Smooth muscle cell (in vitro differentiated cells): ENCODE measurements around the gene AACS. TPM values are rescaled to one million over a fixed set of nuclear protein-coding genes. Genes with fewer than 3 reads are reported as not detected.

Experiments
- DNase-seq: peaks from one replicate; lab custom pipeline; 2025; ENCODE audit not compliant: unreplicated experiment; lab: John Stamatoyannopoulos, UW
- H2AFZ ChIP-seq: fragments of 200-600 bp; sonication (generic); 2 replicates; pipeline ENCODE4 v1.6.0; 2016; ENCODE audit warnings: antibody characterized with exemption, low read depth, mild to moderate bottlenecking
- H3F3A ChIP-seq: fragments of 200-600 bp; sonication (generic); 2 replicates; pipeline ENCODE4 v1.6.0; 2017; ENCODE audit warnings: antibody characterized with exemption, low read depth
- H3K27ac ChIP-seq: fragments of 200-600 bp; sonication (generic); 2 replicates; pipeline ENCODE4 v1.5.1; 2016; ENCODE audit warnings: low read depth, mild to moderate bottlenecking
- H3K27me3 ChIP-seq: fragments of 200-600 bp; sonication (generic); 2 replicates; pipeline ENCODE4 v1.6.1; 2016; ENCODE audit warnings: low read depth, mild to moderate bottlenecking
- H3K36me3 ChIP-seq: fragments of 200-600 bp; sonication (generic); 2 replicates; pipeline ENCODE4 v1.5.1; 2016; ENCODE audit warnings: low read depth
- H3K4me1 ChIP-seq: fragments of 200-600 bp; sonication (generic); 2 replicates; pipeline ENCODE4 v1.5.1; 2016; ENCODE audit warnings: low read depth
- H3K4me2 ChIP-seq: fragments of 200-600 bp; sonication (generic); 2 replicates; pipeline ENCODE4 v1.6.0; 2016; ENCODE audit warnings: mild to moderate bottlenecking
- H3K4me3 ChIP-seq: fragments of 200-600 bp; sonication (generic); 2 replicates; pipeline ENCODE4 v1.5.1; 2016; ENCODE audit warnings: mild to moderate bottlenecking
- H3K79me2 ChIP-seq: fragments of 200-600 bp; sonication (generic); 2 replicates; pipeline ENCODE4 v1.6.0; 2016; ENCODE audit warnings: low read depth, mild to moderate bottlenecking
- H3K9ac ChIP-seq: fragments of 200-600 bp; sonication (generic); 2 replicates; pipeline ENCODE4 v1.6.0; 2016; ENCODE audit warnings: low read depth
- H3K9me3 ChIP-seq: fragments of 200-600 bp; sonication (generic); replicated peaks from 2 replicates; pipeline ENCODE4 v1.5.1; 2016; ENCODE audit warnings: low read depth
- H4K20me1 ChIP-seq: fragments of 200-600 bp; sonication (generic); 2 replicates; pipeline ENCODE4 v1.6.0; 2016; ENCODE audit warnings: low read depth
- CTCF ChIP-seq: fragments of 200-600 bp; sonication (generic); IDR thresholded peaks from 2 replicates; pipeline ENCODE4 v1.5.1; 2017; ENCODE audit warnings: borderline replicate concordance, mild to moderate bottlenecking, antibody characterized with exemption; ENCODE audit not compliant: insufficient read depth, poor library complexity, severe bottlenecking
- WGBS: methylation state at CpG from one replicate; pipeline ENCODE4 v1.1.7; 2016; ENCODE audit warnings: low lambda C conversion rate; 5-methylcytosine and 5-hydroxymethylcytosine counted together
- polyA plus RNA-seq: library from polyadenylated mRNA; unstranded; fragments of >200 nt; fragmentation: Nextera tagmentation; extraction: Ambion mirVana; gene quantifications from 2 replicates; pipeline ENCODE4 v1.2.1, GENCODE V29; 2016
- total RNA-seq: library from RNA; depleted of rRNA; stranded (reverse); fragments of >200 nt; gene quantifications from 2 replicates; pipeline ENCODE4 v1.2.3, GENCODE V29; 2014

AACS gene
- total and polyA plus RNA-seq, 2 experiments from 2014 or later: 8.0 to 15.6 TPM

- no peak overlapping the region for H3K27ac ChIP-seq
- 88% methylated on average over 4 of the region's 4 CpGs for WGBS
- no peaks in the 10 kb centered on the region for H3K27me3 ChIP-seq
- TF ChIP-seq CTCF: no peak
- no peak overlapping the region for H2AFZ ChIP-seq
- no peaks in the 10 kb centered on the region for H3F3A ChIP-seq
- H3K9me3 ChIP-seq: no peaks in the 10 kb centered on the region
- H3K4me1 ChIP-seq: no peaks in the 10 kb centered on the region
- no peaks in the 10 kb centered on the region for H3K79me2 ChIP-seq
- no peak overlapping the region for H3K4me3 ChIP-seq
- H3K9ac ChIP-seq: no peak overlapping the region
- no peak for DNase-seq
- no peak overlapping the region for H3K4me2 ChIP-seq
- H4K20me1 ChIP-seq: no peaks in the 10 kb centered on the region
- H3K36me3 ChIP-seq: no peaks in the 10 kb centered on the region
Observed at GRCh38 chr12:125166041-125166440, 100.8 kb downstream of the AACS start.

GRCh38 chr12:125167658-125168057 is 102.4 kb downstream of the AACS start:
- no peak for DNase-seq
- no peak overlapping the region for H3K27ac ChIP-seq
- H3K9ac ChIP-seq: no peak overlapping the region
- no peaks in the 10 kb centered on the region for H3K4me1 ChIP-seq
- no peaks in the 10 kb centered on the region for H3K79me2 ChIP-seq
- H2AFZ ChIP-seq: no peak overlapping the region
- 97% methylated on average over 3 of the region's 3 CpGs for WGBS
- H4K20me1 ChIP-seq: no peaks in the 10 kb centered on the region
- no peaks in the 10 kb centered on the region for H3K36me3 ChIP-seq
- no peaks in the 10 kb centered on the region for H3K9me3 ChIP-seq
- no peak for TF ChIP-seq CTCF
- no peaks in the 10 kb centered on the region for H3F3A ChIP-seq
- H3K4me3 ChIP-seq: no peak overlapping the region
- H3K4me2 ChIP-seq: no peak overlapping the region
- no peaks in the 10 kb centered on the region for H3K27me3 ChIP-seq

GRCh38 chr12:125169451-125169850 is 104.2 kb downstream of the AACS start:
- no peaks in the 10 kb centered on the region for H3K9me3 ChIP-seq
- DNase-seq: no peak
- no peak for TF ChIP-seq CTCF
- H2AFZ ChIP-seq: no peak overlapping the region
- H3K4me1 ChIP-seq: no peaks in the 10 kb centered on the region
- H3K79me2 ChIP-seq: no peaks in the 10 kb centered on the region
- H3K27me3 ChIP-seq: no peaks in the 10 kb centered on the region
- no peak overlapping the region for H3K4me3 ChIP-seq
- H3K9ac ChIP-seq: no peak overlapping the region
- H3K4me2 ChIP-seq: no peak overlapping the region
- 84% methylated on average over 2 of the region's 2 CpGs for WGBS
- no peaks in the 10 kb centered on the region for H3F3A ChIP-seq
- no peak overlapping the region for H3K27ac ChIP-seq
- no peaks in the 10 kb centered on the region for H3K36me3 ChIP-seq
- no peaks in the 10 kb centered on the region for H4K20me1 ChIP-seq

GRCh38 chr12:125169870-125170269 is 104.6 kb downstream of the AACS start:
- Histone ChIP-seq H3K79me2 (no peaks in the 10 kb centered on the region), H3K27ac (no peak overlapping the region), H3K4me1 (no peaks in the 10 kb centered on the region), H3K9ac (no peak overlapping the region), H3K9me3 (no peaks in the 10 kb centered on the region), H4K20me1 (no peaks in the 10 kb centered on the region), H3K4me3 (no peak overlapping the region), H3K36me3 (no peaks in the 10 kb centered on the region), H3F3A (no peaks in the 10 kb centered on the region), H3K4me2 (no peak overlapping the region), H2AFZ (no peak overlapping the region), H3K27me3 (no peaks in the 10 kb centered on the region)
- WGBS: 90% methylated on average over 8 of the region's 8 CpGs
- TF ChIP-seq CTCF: no peak
- DNase-seq: no peak
